GM23338 (cell line): ENCODE measurements around the gene NTMT2.

Experiments used
- CREB1 ChIP-seq: fragments of 250-450 bp; sonication (Bioruptor Pico); IDR thresholded peaks from 2 replicates; pipeline ENCODE4 v1.5.0; 2020; ENCODE audit warnings: low read depth, mild to moderate bottlenecking, moderate library complexity
- POLR2AphosphoS5 ChIP-seq: IDR thresholded peaks from 2 replicates; pipeline ENCODE4 v1.6.1; 2016; ENCODE audit warnings: antibody characterized with exemption, low read depth
- TF ChIP-seq, protein P1 (sequence below): IDR thresholded peaks from one replicate; pipeline ENCODE4 v1.6.1; 2018; ENCODE audit warnings: antibody characterized with exemption; ENCODE audit not compliant: unreplicated experiment

GRCh38 chr1:170203693-170204092, 57.9 kb downstream of the NTMT2 start:
- TF ChIP-seq CREB1 (CRISPR knock-in tag) (no peak), POLR2AphosphoS5 (no peak)
- TF ChIP-seq, protein P1, sequence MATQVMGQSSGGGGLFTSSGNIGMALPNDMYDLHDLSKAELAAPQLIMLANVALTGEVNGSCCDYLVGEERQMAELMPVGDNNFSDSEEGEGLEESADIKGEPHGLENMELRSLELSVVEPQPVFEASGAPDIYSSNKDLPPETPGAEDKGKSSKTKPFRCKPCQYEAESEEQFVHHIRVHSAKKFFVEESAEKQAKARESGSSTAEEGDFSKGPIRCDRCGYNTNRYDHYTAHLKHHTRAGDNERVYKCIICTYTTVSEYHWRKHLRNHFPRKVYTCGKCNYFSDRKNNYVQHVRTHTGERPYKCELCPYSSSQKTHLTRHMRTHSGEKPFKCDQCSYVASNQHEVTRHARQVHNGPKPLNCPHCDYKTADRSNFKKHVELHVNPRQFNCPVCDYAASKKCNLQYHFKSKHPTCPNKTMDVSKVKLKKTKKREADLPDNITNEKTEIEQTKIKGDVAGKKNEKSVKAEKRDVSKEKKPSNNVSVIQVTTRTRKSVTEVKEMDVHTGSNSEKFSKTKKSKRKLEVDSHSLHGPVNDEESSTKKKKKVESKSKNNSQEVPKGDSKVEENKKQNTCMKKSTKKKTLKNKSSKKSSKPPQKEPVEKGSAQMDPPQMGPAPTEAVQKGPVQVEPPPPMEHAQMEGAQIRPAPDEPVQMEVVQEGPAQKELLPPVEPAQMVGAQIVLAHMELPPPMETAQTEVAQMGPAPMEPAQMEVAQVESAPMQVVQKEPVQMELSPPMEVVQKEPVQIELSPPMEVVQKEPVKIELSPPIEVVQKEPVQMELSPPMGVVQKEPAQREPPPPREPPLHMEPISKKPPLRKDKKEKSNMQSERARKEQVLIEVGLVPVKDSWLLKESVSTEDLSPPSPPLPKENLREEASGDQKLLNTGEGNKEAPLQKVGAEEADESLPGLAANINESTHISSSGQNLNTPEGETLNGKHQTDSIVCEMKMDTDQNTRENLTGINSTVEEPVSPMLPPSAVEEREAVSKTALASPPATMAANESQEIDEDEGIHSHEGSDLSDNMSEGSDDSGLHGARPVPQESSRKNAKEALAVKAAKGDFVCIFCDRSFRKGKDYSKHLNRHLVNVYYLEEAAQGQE, result no peak
